Measurements from ENCODE around the gene SKA3. TPM values are rescaled to one million over a fixed set of nuclear protein-coding genes. Genes with fewer than 3 reads are reported as not detected.
"Not testable (repeated sequence)": the region's sequence is repeated elsewhere in the genome, so short reads cannot be mapped to it uniquely, and the experiment has no call there.

The SKA3 gene
- polyA plus RNA-seq, 1 of the 3 experiments (the other 2 are of a cell fraction) = 5.9 TPM

- H3K4me3 ChIP-seq (ENCODE audit: low read depth in 2 of 2, low read length in 1 of 2) = no peak overlapping the region
- H3K4me1 ChIP-seq (ENCODE audit: control insufficient read depth in 1 of 2, insufficient read depth in 2 of 2, low read depth in 1 of 2, low read length in 1 of 2) = no peaks in the 10 kb centered on the region; a peak in 1 of 4 replicates
- no peak for DNase-seq
- no peaks in the 10 kb centered on the region for H4K20me1 ChIP-seq (ENCODE audit: insufficient read depth)
- H3K79me2 ChIP-seq (ENCODE audit: insufficient read depth) = no peaks in the 10 kb centered on the region
- ChIA-PET CTCF (no interaction called here), POLR2A (no interaction called here)
- no peak overlapping the region for H3K4me2 ChIP-seq
- H3K9ac ChIP-seq = no peak overlapping the region
- H3K36me3 ChIP-seq (replicated peaks in 1 of 2; ENCODE audit: control insufficient read depth in 1 of 2, insufficient read depth in 2 of 2, low read length in 1 of 2) = no peaks in the 10 kb centered on the region
- H3K27ac ChIP-seq (ENCODE audit: low read depth in 2 of 2, low read length in 1 of 2) = no peak overlapping the region
- H2AFZ ChIP-seq (ENCODE audit: low read depth) = no peak overlapping the region
- H3K27me3 ChIP-seq (ENCODE audit: insufficient read depth) = peaks cover 2% of the 10 kb centered on the region; the same call in 1 of the 2 replicates
- WGBS (ENCODE audit: low lambda C conversion rate) = 3% methylated on average over 2 of the region's 3 CpGs
- no peaks in the 10 kb centered on the region for H3K9me2 ChIP-seq
- no peak for TF ChIP-seq RCOR1 (IDR thresholded peaks at IDR 0.05; ENCODE audit: low read length)
- peaks cover 16% of the 10 kb centered on the region for H3F3A ChIP-seq (replicated peaks; ENCODE audit: insufficient read depth)
- H3K9me3 ChIP-seq = no peaks in the 10 kb centered on the region
These were observed 26.6 kb upstream of the SKA3 start for GRCh38 chr13:21202767-21203531.

GRCh38 chr13:21201456-21202190 is 25.3 kb upstream of the SKA3 start:
- H3K9ac ChIP-seq; H3K4me2 ChIP-seq; H3K79me2 ChIP-seq (ENCODE audit: insufficient read depth); H3K36me3 ChIP-seq (replicated peaks in 1 of 2; ENCODE audit: control insufficient read depth in 1 of 2, insufficient read depth in 2 of 2, low read length in 1 of 2); H3K9me3 ChIP-seq; H3K9me2 ChIP-seq; CTCF ChIA-PET; DNase-seq; H4K20me1 ChIP-seq (ENCODE audit: insufficient read depth); H2AFZ ChIP-seq (ENCODE audit: low read depth); POLR2A ChIA-PET; H3K27ac ChIP-seq (ENCODE audit: low read depth in 2 of 2, low read length in 1 of 2); H3K4me1 ChIP-seq (ENCODE audit: control insufficient read depth in 1 of 2, insufficient read depth in 2 of 2, low read depth in 1 of 2, low read length in 1 of 2); H3K27me3 ChIP-seq (ENCODE audit: insufficient read depth); H3K4me3 ChIP-seq (ENCODE audit: low read depth in 2 of 2, low read length in 1 of 2): not testable (repeated sequence)
- peaks cover 12% of the 10 kb centered on the region for H3F3A ChIP-seq (replicated peaks; ENCODE audit: insufficient read depth)

GRCh38 chr13:21198391-21198790 is 22.0 kb upstream of the SKA3 start:
- H3K4me3 ChIP-seq (ENCODE audit: low read depth in 2 of 2, low read length in 1 of 2); H4K20me1 ChIP-seq (ENCODE audit: insufficient read depth); CTCF ChIA-PET; H3K9me3 ChIP-seq; POLR2A ChIA-PET; H3K9ac ChIP-seq; H3K27me3 ChIP-seq (ENCODE audit: insufficient read depth); H3K4me1 ChIP-seq (ENCODE audit: control insufficient read depth in 1 of 2, insufficient read depth in 2 of 2, low read depth in 1 of 2, low read length in 1 of 2); H3F3A ChIP-seq (replicated peaks; ENCODE audit: insufficient read depth); H3K4me2 ChIP-seq; H3K79me2 ChIP-seq (ENCODE audit: insufficient read depth); H3K27ac ChIP-seq (ENCODE audit: low read depth in 2 of 2, low read length in 1 of 2); H3K9me2 ChIP-seq; H2AFZ ChIP-seq (ENCODE audit: low read depth); DNase-seq; H3K36me3 ChIP-seq (replicated peaks in 1 of 2; ENCODE audit: control insufficient read depth in 1 of 2, insufficient read depth in 2 of 2, low read length in 1 of 2): not testable (repeated sequence)
- WGBS (ENCODE audit: low lambda C conversion rate) = 9% methylated on average over 3 of the region's 4 CpGs

GRCh38 chr13:21197606-21198225 is 21.4 kb upstream of the SKA3 start:
- H3K9me2 ChIP-seq; DNase-seq; H3K9me3 ChIP-seq; H3K79me2 ChIP-seq (ENCODE audit: insufficient read depth); H3K36me3 ChIP-seq (replicated peaks in 1 of 2; ENCODE audit: control insufficient read depth in 1 of 2, insufficient read depth in 2 of 2, low read length in 1 of 2); H3K27ac ChIP-seq (ENCODE audit: low read depth in 2 of 2, low read length in 1 of 2); CTCF ChIA-PET; H3K4me1 ChIP-seq (ENCODE audit: control insufficient read depth in 1 of 2, insufficient read depth in 2 of 2, low read depth in 1 of 2, low read length in 1 of 2); H3K27me3 ChIP-seq (ENCODE audit: insufficient read depth); H3K4me3 ChIP-seq (ENCODE audit: low read depth in 2 of 2, low read length in 1 of 2); H2AFZ ChIP-seq (ENCODE audit: low read depth); H3K9ac ChIP-seq; H3K4me2 ChIP-seq; H3F3A ChIP-seq (replicated peaks; ENCODE audit: insufficient read depth); H4K20me1 ChIP-seq (ENCODE audit: insufficient read depth): not testable (repeated sequence)
- 33% methylated on average over 8 of the region's 9 CpGs for WGBS (ENCODE audit: low lambda C conversion rate)
- POLR2A ChIA-PET = interaction anchor here (0.6 kb wide), 1 partner anchor 416 kb away, joined by 3 read pairs; no protein-coding TSS in a partner anchor

- POLR2A ChIA-PET; H4K20me1 ChIP-seq (ENCODE audit: insufficient read depth); H3K27ac ChIP-seq (ENCODE audit: low read depth in 2 of 2, low read length in 1 of 2); H3K4me3 ChIP-seq (ENCODE audit: low read depth in 2 of 2, low read length in 1 of 2); H3K9ac ChIP-seq; H3K9me2 ChIP-seq; H2AFZ ChIP-seq (ENCODE audit: low read depth); H3K79me2 ChIP-seq (ENCODE audit: insufficient read depth); H3K4me1 ChIP-seq (ENCODE audit: control insufficient read depth in 1 of 2, insufficient read depth in 2 of 2, low read depth in 1 of 2, low read length in 1 of 2); H3K4me2 ChIP-seq; H3K9me3 ChIP-seq; H3K36me3 ChIP-seq (replicated peaks in 1 of 2; ENCODE audit: control insufficient read depth in 1 of 2, insufficient read depth in 2 of 2, low read length in 1 of 2); CTCF ChIA-PET; DNase-seq; H3K27me3 ChIP-seq (ENCODE audit: insufficient read depth); H3F3A ChIP-seq (replicated peaks; ENCODE audit: insufficient read depth): not testable (repeated sequence)
- WGBS (ENCODE audit: low lambda C conversion rate) = 55% methylated on average over 2 of the region's 2 CpGs
These were observed 18.4 kb upstream of the SKA3 start for GRCh38 chr13:21194756-21195155.

GRCh38 chr13:21186410-21186809 is 10.1 kb upstream of the SKA3 start:
- H3K36me3 ChIP-seq (replicated peaks in 1 of 2; ENCODE audit: control insufficient read depth in 1 of 2, insufficient read depth in 2 of 2, low read length in 1 of 2); POLR2A ChIA-PET; H3F3A ChIP-seq (replicated peaks; ENCODE audit: insufficient read depth); H3K27ac ChIP-seq (ENCODE audit: low read depth in 2 of 2, low read length in 1 of 2); DNase-seq; H3K27me3 ChIP-seq (ENCODE audit: insufficient read depth); H3K4me1 ChIP-seq (ENCODE audit: control insufficient read depth in 1 of 2, insufficient read depth in 2 of 2, low read depth in 1 of 2, low read length in 1 of 2); H3K4me3 ChIP-seq (ENCODE audit: low read depth in 2 of 2, low read length in 1 of 2); H3K4me2 ChIP-seq; H3K79me2 ChIP-seq (ENCODE audit: insufficient read depth); H3K9me3 ChIP-seq; H3K9me2 ChIP-seq; CTCF ChIA-PET; H2AFZ ChIP-seq (ENCODE audit: low read depth); H4K20me1 ChIP-seq (ENCODE audit: insufficient read depth); H3K9ac ChIP-seq: not testable (repeated sequence)
- WGBS (ENCODE audit: low lambda C conversion rate) = no CpG with 5 or more reads among the region's 35 CpGs
